Measurements from ENCODE around the gene CTBP2.

The CTBP2 gene

DNA sequence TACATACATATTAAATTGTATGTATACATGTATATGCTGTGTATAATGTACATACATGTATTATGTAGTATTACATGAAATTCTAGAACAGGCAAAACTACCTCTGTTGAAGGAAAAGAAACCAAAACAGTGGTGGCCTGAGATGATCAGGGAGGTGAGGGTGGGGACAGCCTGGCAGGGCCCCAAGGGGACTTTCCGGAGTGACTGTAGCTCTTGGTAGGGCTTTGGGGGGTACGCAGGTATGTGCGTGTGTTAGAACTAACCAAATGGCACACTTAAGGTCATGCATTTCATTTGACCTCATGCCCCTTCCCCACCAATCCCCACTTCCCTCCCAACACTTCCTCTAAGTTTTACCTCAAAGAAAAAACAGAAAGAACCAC lies 31.3 kb downstream of the CTBP2 start:
- H3K4me3 ChIP-seq, result no peak overlapping the region
- peaks cover 0 to 77% (median 44%) of the 10 kb centered on the region in 4 donors for H3K4me1 ChIP-seq
- peaks cover 0 to 6% (median 0%) of the 10 kb centered on the region in 3 donors for H3K9me3 ChIP-seq
- peaks cover 16 to 32% (median 20%) of the 10 kb centered on the region in 3 donors for H3K36me3 ChIP-seq
- DNase-seq, result no peak
- intact Hi-C loops (cut with DNase I; ENCODE audit: low total_unique reads), result loop anchor here (5.0 kb wide), 1 partner anchor 37 kb away; no protein-coding TSS in a partner anchor
- no peaks in the 10 kb centered on the region for H3K27me3 ChIP-seq
- TF ChIP-seq, protein P1, sequence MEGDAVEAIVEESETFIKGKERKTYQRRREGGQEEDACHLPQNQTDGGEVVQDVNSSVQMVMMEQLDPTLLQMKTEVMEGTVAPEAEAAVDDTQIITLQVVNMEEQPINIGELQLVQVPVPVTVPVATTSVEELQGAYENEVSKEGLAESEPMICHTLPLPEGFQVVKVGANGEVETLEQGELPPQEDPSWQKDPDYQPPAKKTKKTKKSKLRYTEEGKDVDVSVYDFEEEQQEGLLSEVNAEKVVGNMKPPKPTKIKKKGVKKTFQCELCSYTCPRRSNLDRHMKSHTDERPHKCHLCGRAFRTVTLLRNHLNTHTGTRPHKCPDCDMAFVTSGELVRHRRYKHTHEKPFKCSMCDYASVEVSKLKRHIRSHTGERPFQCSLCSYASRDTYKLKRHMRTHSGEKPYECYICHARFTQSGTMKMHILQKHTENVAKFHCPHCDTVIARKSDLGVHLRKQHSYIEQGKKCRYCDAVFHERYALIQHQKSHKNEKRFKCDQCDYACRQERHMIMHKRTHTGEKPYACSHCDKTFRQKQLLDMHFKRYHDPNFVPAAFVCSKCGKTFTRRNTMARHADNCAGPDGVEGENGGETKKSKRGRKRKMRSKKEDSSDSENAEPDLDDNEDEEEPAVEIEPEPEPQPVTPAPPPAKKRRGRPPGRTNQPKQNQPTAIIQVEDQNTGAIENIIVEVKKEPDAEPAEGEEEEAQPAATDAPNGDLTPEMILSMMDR (IDR thresholded peaks at IDR 0.05), result no peak
- no peak overlapping the region for H3K27ac ChIP-seq

DNA sequence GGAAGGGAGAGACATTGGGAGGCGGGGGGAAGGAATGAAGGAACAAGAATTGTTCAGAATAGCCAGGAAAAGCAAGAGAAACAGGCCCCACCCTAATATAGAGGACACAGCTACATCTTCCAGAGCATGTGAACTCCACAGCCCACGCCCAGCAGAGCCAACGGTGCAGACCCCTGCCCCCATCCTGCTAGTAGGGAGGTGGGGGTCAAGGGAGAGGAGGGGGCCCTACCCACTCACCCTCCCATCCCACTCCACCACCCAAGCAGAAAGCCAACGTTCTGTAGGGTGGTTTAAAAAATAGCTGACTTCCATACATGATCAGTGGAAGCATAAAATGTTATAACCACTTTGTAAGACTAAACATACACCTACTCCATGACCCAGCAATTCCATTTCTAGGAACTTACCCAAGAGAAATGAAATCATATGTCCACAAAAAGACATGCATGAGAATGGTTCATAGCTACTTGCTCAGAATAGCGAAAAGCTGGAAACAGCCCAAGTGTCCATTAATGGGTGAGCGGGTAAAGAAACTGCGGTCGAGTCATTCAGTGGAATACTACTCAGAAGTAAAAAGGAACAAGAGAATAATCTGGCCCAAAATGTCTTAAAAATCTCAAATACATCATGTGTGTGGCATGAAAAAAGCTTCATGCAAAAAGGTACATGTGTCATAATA lies 31.8 kb downstream of the CTBP2 start:
- TF ChIP-seq, protein P1 (IDR thresholded peaks at IDR 0.05), result no peak
- Histone ChIP-seq H3K4me1 (peaks cover 0 to 77% (median 50%) of the 10 kb centered on the region in 4 donors), H3K27me3 (no peaks in the 10 kb centered on the region), H3K4me3 (no peak overlapping the region), H3K9me3 (peaks cover 0 to 6% (median 0%) of the 10 kb centered on the region in 3 donors), H3K27ac (peak overlapping the region; percentile 38 to 47), H3K36me3 (peaks cover 16 to 32% (median 20%) of the 10 kb centered on the region in 3 donors)
- intact Hi-C loops (cut with DNase I; ENCODE audit: low total_unique reads), result loop anchor here (5.0 kb wide), 1 partner anchor 36 kb away; no protein-coding TSS in a partner anchor
- no peak for DNase-seq

DNA sequence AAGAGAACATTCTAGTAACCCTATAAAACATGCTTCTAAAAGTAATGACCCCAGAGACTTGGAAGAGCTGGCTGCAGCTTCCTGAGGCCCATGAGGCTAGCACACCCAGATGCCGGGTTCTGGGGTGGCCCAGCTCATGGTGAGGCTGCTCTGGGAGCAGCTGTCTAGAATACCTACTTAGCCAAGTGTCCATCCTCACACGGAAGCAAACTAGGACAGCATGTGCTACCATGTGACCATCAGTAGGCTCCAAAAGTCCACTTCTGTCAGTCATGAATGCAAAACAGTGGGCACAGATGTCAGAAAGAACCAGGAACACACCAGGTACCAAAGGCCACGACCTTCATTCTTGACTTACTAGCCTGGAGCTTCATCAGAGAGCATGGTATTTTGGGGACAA lies 32.4 kb downstream of the CTBP2 start:
- TF ChIP-seq, protein P1 (IDR thresholded peaks at IDR 0.05), result no peak
- intact Hi-C loops (cut with DNase I; ENCODE audit: low total_unique reads), result loop anchor here (5.0 kb wide), 1 partner anchor 36 kb away; no protein-coding TSS in a partner anchor
- DNase-seq, result no peak
- Histone ChIP-seq H3K9me3 (peaks cover 0 to 6% (median 0%) of the 10 kb centered on the region in 3 donors), H3K4me3 (no peak overlapping the region), H3K27ac (peak overlapping the region; percentile 38 to 47), H3K27me3 (no peaks in the 10 kb centered on the region), H3K4me1 (peaks cover 0 to 77% (median 55%) of the 10 kb centered on the region in 4 donors), H3K36me3 (peaks cover 11 to 27% (median 20%) of the 10 kb centered on the region in 3 donors)

DNA sequence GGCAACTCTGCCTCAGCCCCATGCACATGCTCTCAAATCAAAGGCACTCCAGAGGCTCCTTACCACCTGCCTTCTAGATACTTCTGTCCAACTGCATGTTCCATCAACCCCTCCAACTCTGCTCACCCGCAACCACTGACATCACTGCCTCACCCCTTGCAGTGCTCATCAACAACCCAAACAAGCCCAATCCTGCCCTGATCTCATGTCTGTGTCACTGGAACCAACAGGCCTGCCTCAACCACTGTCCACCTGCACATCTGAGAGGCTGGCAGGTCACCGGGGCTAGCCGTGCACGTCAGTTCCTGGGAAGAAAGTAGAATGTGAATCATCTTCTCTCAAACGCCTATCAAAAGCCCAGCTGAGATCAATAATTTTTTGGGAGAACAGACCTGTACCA lies 33.3 kb downstream of the CTBP2 start:
- Histone ChIP-seq H3K9me3 (peaks cover 0 to 6% (median 0%) of the 10 kb centered on the region in 3 donors), H3K4me1 (peaks cover 0 to 86% (median 60%) of the 10 kb centered on the region in 4 donors), H3K4me3 (no peak overlapping the region), H3K27ac (no peak overlapping the region), H3K27me3 (no peaks in the 10 kb centered on the region), H3K36me3 (peaks cover 10 to 24% (median 15%) of the 10 kb centered on the region in 3 donors)
- TF ChIP-seq, protein P1 (IDR thresholded peaks at IDR 0.05), result no peak
- no peak for DNase-seq
- intact Hi-C loops (cut with DNase I; ENCODE audit: low total_unique reads), result loop anchor here (5.0 kb wide), 1 partner anchor 35 kb away; no protein-coding TSS in a partner anchor

DNA sequence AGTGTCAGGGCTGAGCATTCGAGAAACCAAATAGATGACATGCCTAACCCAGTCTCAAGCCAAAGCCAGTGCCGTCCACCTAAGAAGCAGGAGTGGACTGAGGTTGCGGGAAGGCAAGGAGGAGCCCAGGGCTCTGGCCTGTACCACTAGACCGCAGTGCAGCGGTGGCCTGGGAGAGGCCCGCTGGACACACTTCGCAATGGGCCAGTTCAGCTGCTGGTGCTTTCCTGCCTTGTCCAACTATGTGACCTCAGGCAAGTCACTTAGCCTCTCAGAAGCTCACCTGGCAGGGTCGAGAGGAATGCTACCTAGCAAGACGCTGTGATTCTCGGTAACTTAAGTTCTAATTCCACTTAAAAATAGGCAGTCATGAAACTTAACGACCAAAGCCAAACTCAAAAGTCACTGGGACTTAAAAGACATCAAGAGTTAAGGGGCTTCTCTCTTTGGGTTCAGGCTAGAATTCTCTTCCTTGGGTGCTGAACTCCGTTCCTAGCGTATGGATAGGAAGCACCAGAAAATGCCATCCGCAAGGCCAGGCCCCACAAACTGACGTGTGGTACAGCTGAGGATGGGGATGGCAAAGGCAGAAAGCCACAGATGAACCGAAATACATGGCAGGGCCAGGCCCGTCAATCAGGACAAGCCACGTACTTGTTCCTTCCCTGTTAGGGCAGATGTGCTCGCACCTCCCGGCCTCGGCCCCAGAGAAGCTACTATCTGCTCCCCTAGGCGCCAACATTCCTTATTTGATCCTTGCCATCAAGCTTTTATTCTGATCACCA lies 34.2 kb downstream of the CTBP2 start:
- H3K27me3 ChIP-seq, result no peaks in the 10 kb centered on the region
- intact Hi-C loops (cut with DNase I; ENCODE audit: low total_unique reads), result loop anchor here (5.0 kb wide), 1 partner anchor 34 kb away; no protein-coding TSS in a partner anchor

More for the DNA sequence above, 34.2 kb downstream of the CTBP2 start:
- DNase-seq, result no peak
- no peaks in the 10 kb centered on the region for H3K9me3 ChIP-seq
- H3K4me3 ChIP-seq, result no peak overlapping the region
- peaks cover 0 to 94% (median 65%) of the 10 kb centered on the region in 4 donors for H3K4me1 ChIP-seq
- H3K36me3 ChIP-seq, result peaks cover 2 to 16% (median 5%) of the 10 kb centered on the region in 3 donors
- TF ChIP-seq, protein P1 (IDR thresholded peaks at IDR 0.05), result no peak
- no peak overlapping the region for H3K27ac ChIP-seq

Data from tibial artery (tissue), 4 donors.